ENCODE results near the gene GMPPB.
"Not testable (repeated sequence)": the region's sequence is repeated elsewhere in the genome, so short reads cannot be mapped to it uniquely, and the experiment has no call there.

GMPPB gene

GRCh38 chr3:49691481-49691880, 32.3 kb downstream of the GMPPB start:
- not testable (repeated sequence) for DNase-seq (ENCODE audit: low read depth in 2 of 2)

- not testable (repeated sequence) for DNase-seq (ENCODE audit: low read depth in 2 of 2)
Measured at GRCh38 chr3:49690856-49691255, 32.9 kb downstream of the GMPPB start.

DNA sequence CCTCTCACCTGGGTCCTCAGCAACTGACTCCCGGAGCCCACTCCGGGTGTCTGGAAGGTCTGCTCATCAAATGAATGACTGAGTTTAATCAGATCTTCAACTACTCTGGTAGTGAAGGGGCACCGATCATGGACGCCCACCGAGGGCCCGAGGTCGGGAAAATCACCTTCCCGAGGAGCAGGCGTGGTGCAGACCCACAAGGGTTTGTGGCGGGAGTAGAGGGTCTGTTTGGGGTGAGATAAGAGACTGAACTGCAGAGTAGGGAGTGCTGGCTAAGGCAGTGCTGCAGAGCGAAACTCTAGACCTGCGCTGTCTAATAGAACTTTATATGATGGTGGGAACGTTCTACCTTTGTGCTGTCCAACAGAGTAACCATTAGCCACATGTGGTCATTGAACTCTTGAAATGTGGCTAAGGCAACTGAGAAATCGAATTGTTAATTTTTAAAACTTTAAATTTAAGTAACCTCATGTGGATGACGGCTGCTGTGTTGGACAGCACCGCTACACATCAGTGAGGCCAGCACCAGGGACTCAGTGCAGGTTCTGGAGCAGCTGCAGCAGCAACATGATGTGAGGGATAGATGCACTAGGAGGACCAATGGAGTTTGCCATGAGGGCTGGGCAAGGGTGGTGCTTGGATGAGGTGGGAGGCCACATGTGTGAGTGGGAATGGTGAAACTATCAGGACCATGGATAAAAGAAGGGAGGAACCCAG, 33.7 kb downstream of the GMPPB start:
- not testable (repeated sequence) for DNase-seq (ENCODE audit: low read depth in 2 of 2)

- peak; percentile 91 for DNase-seq (ENCODE audit: low read depth in 2 of 2)
Measured at GRCh38 chr3:49689046-49689907, 34.5 kb downstream of the GMPPB start, which contains the start of the genes MST1 and RNF123. TSS of gene MST1 (minus strand) at chr3:49689474. CDS start at chr3:49688691, 783 bp downstream. TSS of gene RNF123 (plus strand) at chr3:49689557. CDS start at chr3:49691166, 1,609 bp downstream.

GRCh38 chr3:49688338-49689045, 35.3 kb downstream of the GMPPB start:
- DNase-seq (ENCODE audit: low read depth in 2 of 2): not testable (repeated sequence)

- not testable (repeated sequence) for DNase-seq (ENCODE audit: low read depth in 2 of 2)
Measured at GRCh38 chr3:49687424-49687795, 36.3 kb downstream of the GMPPB start.

- DNase-seq (ENCODE audit: low read depth in 2 of 2): peak in 1 of 2 donors; percentile 39
Measured at GRCh38 chr3:49686769-49687423, 36.9 kb downstream of the GMPPB start.

DNA sequence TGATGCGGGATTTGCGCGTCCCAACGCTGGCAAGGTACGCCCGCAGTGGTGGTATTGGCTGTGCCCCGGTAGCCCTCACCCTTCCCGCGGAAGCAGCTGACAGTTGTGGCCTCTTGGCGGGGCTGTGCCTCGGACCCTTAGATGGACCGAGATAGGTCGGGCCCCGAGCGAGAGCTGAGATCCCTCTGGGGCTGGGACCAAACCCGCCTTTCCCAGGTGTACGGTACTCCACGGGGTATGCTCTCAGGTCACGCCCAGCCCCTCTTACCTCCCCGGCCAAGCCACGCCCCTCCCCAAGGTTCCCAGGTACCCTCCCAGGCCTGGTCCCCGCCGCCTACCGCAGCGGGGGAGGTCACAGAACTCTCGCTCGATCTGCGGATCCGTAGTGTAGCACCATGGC, 37.4 kb downstream of the GMPPB start:
- DNase-seq (ENCODE audit: low read depth in 2 of 2): peak; percentile 26 to 31

DNA sequence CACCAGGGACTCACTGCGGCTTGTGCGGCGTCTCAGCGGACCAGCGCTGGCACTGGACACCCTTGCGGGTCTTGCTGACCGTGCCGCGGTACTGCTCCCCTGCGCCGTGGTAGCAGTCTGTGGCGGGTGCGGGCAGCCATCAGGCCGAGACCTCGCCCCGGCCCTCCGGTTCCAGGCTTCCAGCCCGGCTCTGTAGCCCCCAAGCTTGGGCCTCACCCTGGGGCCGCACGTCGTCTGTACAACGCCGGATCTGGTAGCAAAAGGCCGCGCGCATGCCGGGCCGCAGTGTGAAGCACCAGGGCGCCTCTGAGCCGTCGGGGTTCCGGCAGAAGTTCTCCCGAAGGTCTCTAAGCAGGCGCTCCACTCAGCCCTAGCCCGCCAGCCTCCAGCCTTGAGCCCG, 37.9 kb downstream of the GMPPB start:
- not testable (repeated sequence) for DNase-seq (ENCODE audit: low read depth in 2 of 2)

DNA sequence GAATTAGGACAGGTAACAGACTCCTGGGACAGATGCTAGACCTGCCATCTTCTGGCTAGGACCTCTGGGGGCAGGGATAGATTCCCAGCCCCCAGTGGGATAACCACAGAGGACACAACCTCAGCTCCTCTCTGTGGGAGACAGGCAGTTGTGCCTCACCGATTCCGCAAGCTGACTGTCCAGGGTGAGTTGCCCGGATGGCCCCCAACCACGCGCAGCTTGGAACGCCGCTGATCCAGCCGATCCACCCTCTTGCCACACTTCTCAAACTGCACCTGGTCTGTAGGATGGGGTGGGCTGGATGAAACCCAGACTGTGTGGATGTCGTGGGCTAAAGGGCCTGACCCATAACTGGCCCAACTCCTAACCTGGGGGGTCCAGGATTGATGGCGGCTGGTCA, 38.6 kb downstream of the GMPPB start:
- DNase-seq (ENCODE audit: low read depth in 2 of 2): not testable (repeated sequence)

- not testable (repeated sequence) for DNase-seq (ENCODE audit: low read depth in 2 of 2)
Measured at GRCh38 chr3:49684453-49684852, 39.3 kb downstream of the GMPPB start.

GRCh38 chr3:49683162-49683561, 40.6 kb downstream of the GMPPB start:
- no peak for DNase-seq (ENCODE audit: low read depth in 2 of 2)

- no peak for DNase-seq (ENCODE audit: low read depth in 2 of 2)
Measured at GRCh38 chr3:49681543-49681942, 42.2 kb downstream of the GMPPB start.

GRCh38 chr3:49681232-49681522, 42.6 kb downstream of the GMPPB start:
- no peak for DNase-seq (ENCODE audit: low read depth in 2 of 2)

- no peak for DNase-seq (ENCODE audit: low read depth in 2 of 2)
Measured at GRCh38 chr3:49680493-49681231, 43.1 kb downstream of the GMPPB start.

DNA sequence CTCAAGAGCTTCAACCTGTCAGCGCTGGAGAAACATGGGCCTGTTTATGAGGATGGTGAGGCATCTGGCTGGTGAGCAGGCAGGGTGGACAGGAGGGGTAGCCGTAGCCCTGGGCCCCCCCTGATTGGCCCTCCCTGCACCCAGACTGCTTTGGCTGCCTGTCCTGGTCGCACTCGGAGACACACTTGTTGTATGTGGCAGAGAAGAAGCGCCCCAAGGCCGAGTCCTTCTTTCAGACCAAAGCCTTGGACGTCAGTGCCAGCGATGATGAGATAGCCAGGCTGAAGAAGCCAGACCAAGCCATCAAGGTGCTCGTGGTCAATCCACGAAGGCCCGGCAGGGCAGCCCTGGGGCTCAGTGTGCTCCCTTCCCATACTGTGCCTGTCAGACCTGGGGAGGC, 47.8 kb downstream of the GMPPB start:
- DNase-seq (ENCODE audit: low read depth in 2 of 2): no peak

DNA sequence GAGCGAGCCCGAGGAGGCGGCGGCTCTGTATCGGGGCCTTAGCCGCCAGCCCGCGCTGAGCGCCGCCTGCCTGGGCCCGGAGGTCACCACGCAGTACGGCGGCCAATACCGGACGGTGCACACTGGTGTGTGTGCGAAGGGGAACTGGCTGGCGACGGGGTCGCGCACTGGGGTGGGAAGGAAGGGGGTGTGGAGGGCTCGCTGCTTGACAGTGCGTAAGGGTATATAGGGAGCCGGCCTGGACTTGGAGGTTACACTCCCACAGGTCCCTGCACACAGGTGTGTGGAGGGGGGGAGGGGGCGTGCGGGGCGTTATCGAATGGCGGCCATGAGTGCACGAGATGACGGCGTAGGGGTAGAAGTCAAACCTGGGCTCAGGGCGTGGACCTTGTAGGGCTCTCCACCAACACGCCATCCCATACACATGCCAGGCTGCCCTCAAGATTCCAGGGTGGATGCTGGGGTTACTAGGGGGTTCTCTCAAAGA, 49.2 kb downstream of the GMPPB start:
- DNase-seq (ENCODE audit: low read depth in 2 of 2): peak; percentile 15 to 28

DNA sequence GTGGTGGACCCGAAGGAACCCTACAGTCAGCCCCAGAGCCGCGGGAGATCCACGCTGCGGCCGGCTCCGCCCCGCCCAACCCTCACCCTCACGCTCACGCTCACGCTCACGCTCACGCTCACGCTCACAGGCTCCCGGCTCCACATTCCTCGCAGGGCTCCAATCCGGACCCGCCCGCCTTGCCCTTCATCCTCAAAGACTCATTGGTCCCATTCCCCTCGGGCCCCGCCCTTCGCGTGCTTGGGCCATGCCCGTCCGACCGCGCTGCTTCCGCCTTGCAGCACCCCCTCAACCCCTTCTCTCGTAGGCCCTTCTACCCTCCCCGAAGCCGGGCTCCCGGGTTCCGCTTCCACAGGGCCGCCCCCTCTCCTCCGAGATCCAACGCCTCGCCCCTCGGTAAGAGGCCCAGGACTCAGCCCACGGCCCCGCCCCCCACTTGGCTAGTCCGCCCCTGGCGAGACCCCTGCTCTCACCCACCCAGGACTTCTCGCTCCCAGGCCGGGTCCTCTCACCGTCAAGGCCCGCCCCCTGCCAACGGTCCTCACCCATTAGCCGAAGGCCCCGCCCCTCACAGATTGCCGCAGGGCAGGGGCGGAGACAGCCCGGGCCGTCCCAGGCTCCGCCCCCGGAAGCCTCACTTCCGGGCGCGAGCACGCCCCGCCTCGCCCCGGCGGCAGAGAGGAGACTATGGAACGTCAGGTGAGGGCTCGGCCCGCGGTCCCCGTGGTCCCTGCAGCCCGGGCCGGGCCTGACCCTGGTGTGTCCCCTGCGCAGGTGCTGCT, 49.8 kb downstream of the GMPPB start, which contains the start of gene APEH:
Gene APEH (plus strand): TSS at position 637 of the 782 bp plus-strand sequence. CDS start 51 bp downstream, at position 688.
- peak; percentile 94 to 97 for DNase-seq (ENCODE audit: low read depth in 2 of 2)

DNA sequence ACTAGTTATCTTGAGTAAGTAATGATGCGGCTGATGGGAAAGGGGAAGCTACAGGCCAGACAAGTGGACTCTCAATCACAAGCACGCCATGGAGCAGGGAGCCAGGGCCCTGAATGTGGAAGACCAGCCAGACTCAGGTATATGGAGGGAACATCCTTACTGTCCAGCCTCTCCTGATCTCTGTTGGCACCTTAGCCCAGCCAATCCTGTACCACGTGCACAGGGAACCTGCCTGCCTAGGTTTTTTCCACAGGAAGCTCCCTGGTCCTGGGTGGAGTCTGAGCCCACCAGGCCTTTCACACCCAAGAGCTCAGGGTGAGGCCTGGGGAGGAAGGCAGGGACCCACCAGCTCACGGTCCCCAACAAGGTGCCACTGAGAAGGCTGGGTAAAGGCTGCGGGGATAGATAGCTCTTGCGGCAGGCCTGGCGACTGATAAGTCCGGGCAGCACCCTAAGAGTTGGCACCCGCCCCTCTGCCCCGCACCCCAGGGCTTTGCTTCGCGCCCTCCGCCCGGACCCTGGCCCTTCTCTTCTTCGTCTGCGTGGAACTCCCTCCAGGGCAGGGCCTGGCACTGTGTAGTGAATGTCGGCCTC, 50.5 kb downstream of the GMPPB start:
- DNase-seq (ENCODE audit: low read depth in 2 of 2): no peak
